Stimulated activated CD4-positive, alpha-beta T cell treated with anti-CD3 and anti-CD28 coated beads, TNF-alpha, amount 100 ng/mL, for 24 hours (primary cell): ENCODE data around the gene SHF.
"Not testable (repeated sequence)": the region's sequence is repeated elsewhere in the genome, so short reads cannot be mapped to it uniquely, and the experiment has no call there.

ENCODE experiments used
- DNase-seq, 3 experiments: peaks; one replicate each; pipeline ENCODE4 v3.0.0-alpha.2; 2020; ENCODE audit warnings: low read depth in 3 of 3

Gene SHF

GRCh38 chr15:45187894-45188830 lies at the start of gene SHF:
Gene SHF (minus strand): TSS chr15:45187966. CDS start chr15:45187951, 15 bp downstream.
- peak; percentile 52 to 78 (median 73) for DNase-seq

DNA sequence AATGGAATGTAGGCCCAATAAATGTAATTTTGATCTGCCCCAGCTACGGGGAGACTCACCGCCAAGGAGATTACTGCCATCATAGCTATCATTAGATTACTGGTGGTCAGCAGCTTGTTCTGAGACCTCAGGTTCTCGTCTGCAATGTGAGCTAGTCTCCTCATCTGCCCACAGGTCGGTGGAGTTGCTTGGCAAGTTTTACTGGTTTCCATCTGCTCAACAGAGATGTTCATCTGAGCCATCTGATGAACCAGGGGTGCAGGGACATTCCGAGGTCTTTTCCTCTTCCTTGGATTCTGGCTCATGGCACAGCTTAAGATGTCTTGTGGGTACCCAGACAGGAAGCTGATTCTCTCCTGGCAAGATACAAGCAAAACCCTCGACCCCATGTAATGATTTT lies 49.0 kb upstream of the SHF start:
- not testable (repeated sequence) for DNase-seq

- DNase-seq, result no peak
These were observed 46.9 kb upstream of the SHF start for GRCh38 chr15:45234562-45235235.

- DNase-seq, result no peak
These were observed 44.2 kb upstream of the SHF start for GRCh38 chr15:45231864-45232562.

- DNase-seq, result no peak
These were observed 43.4 kb upstream of the SHF start for GRCh38 chr15:45231132-45231531.

- no peak for DNase-seq
These were observed 42.6 kb upstream of the SHF start for GRCh38 chr15:45230245-45230965.

DNA sequence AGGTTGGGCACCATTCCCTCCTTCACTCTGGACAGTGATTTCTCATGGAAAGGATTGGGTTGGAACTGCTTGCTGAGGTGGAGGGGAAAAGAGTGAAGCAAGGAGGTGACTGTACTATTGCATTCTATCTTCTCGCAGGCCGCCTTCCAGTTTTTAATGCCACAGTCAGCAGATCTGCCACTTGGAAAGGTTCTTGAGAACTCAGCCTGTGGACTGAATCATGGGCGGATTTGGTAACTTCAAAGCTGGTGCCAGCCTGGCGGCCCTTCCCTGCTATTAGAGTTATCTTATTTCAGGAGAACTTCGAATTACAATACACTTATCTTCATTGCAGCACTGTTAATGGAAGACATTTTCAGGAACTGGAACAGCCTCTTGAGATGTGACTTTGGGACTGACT lies 41.2 kb upstream of the SHF start:
- no peak for DNase-seq

GRCh38 chr15:45225506-45226273 lies 37.9 kb upstream of the SHF start:
- DNase-seq, result no peak

GRCh38 chr15:45224621-45225217 lies 37.0 kb upstream of the SHF start:
- DNase-seq, result no peak

DNA sequence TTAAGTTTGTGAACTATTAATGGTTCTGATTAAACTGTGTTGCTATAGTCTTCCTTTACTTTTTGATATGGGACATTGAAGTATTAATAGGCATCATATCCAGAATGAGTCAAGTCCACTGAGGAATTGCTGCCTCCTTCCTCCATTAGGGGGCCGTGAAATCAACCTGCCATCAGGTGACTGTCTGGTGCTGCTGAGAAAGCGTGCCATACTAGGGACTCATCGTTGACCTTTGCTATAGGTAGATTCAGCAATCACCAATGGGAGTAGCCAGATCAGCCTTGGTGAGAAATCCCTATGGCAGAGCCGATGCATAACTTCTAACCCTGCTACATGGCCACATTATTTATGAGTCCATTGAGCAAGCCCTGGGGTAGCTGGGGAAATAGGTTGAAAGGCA lies 34.2 kb upstream of the SHF start:
- DNase-seq, result no peak

- DNase-seq, result no peak
These were observed 33.4 kb upstream of the SHF start for GRCh38 chr15:45221053-45221599.

DNA sequence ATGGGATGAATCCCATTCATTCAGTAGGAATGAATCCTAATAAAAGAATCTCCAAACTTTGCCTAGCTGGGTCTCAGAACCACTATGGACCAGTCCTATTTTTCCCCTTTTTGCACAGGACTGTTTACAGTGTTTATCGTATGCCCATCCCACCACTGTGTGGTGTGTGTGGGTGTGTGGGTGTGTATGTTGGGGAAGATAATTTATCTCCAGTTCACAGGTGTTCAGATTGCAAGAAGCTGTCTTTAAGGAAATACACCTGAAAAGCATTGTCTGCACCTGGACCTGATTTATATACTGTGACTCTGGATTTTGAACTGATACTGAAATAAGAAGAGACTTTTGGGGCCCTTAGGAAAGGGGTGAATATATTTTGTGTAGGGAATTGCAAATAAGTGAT lies 24.7 kb upstream of the SHF start:
- no peak for DNase-seq

DNA sequence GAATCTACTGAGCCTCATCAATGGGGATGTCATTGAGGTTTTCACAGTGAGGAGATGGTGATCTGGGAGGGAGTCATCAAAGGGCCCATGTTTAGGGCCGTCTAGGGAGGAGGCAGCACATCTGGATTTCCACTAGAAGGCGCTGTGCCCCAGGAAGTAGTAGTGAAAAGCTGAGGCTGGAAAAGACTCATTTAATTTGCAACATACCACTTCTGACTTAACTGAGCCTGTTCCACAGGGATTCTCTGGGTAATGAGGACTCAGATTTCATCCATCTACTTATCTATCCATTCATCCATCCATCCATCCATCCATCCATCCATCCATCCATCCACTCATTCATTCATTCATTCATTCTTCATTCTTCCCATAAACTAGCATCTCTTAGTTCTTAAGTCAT lies 17.4 kb upstream of the SHF start:
- DNase-seq, result peak in 2 of 3 experiments; percentile 25 to 54

DNA sequence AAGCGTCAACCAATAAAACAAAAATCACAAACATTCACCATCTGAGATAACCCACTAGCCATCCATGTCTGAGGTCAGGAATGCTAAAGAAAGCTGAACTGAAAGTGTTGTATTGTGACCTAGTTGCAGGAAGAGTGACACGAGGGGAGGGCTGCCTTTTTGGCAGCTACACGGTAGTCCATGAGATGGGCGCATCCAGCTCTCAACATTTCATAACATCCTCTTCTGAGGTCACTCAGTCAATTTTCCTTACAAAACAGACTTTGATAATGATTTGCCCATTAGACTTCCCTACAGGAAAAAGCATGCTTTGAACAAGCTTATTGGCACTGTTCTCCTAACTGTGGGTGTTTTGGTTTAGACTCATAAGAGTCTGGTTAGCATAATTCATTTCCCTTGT lies 15.4 kb upstream of the SHF start:
- DNase-seq, result no peak

- DNase-seq, result no peak
These were observed 14.1 kb upstream of the SHF start for GRCh38 chr15:45201869-45202268.

- DNase-seq, result no peak
These were observed 13.7 kb upstream of the SHF start for GRCh38 chr15:45201557-45201859.

DNA sequence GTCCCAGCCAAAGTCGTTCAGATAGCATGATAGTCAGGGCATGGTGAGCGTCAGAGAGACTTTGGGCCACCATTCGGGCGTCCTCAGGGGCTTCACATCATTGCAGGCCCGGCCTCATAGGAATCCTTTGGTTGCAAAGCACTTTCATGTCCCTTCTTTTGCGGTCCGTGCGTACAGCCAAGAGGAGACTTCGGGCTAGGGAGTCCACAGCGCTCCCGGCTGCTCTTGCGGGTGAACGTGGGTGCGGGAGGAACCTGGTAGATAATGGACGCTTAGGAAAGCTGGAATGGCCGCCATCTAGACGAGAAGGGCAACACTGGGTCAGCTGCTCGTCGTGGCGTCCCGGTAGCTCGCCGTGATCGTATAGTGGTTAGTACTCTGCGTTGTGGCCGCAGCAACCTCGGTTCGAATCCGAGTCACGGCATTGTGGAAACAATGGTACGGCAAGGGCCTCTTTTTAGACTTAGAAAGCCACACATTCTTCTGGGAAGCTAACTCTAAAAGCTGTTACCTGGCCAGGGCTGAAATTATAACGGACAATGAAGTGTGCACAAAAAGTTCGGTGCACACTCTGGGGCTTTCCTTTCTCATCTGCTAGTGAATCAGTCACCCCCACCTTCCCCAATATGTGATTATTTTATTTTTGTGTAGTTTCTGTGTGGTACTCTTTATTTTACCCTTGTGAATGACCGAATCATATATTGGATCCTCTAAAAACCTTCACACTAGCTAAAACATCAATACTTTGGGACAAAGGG lies 13.2 kb upstream of the SHF start:
- peak; percentile 71 to 89 (median 84) for DNase-seq

- peak; percentile 94 to 98 (median 95) for DNase-seq
These were observed 12.4 kb upstream of the SHF start for GRCh38 chr15:45200001-45200798.
